NCI-H2171 treated with DMSO at 0.1 percent for 48 hours (cell line): ENCODE data around the gene TCHP.
"Not testable (repeated sequence)": the region's sequence is repeated elsewhere in the genome, so short reads cannot be mapped to it uniquely, and the experiment has no call there.

Source experiments
- DNase-seq: peaks from one replicate; lab custom pipeline; 2025; lab: John Stamatoyannopoulos, UW

The TCHP gene

GRCh38 chr12:109910254-109910968 lies 10.3 kb downstream of the TCHP start:
- no peak for DNase-seq

- no peak for DNase-seq
These were observed 10.9 kb downstream of the TCHP start for GRCh38 chr12:109910969-109911348.

- DNase-seq, result no peak
These were observed 12.8 kb downstream of the TCHP start for GRCh38 chr12:109912855-109913321.

- DNase-seq, result no peak
These were observed 14.4 kb downstream of the TCHP start for GRCh38 chr12:109914461-109914860.

GRCh38 chr12:109915171-109916040 lies 15.3 kb downstream of the TCHP start:
- no peak for DNase-seq

GRCh38 chr12:109916045-109916444 lies 16.0 kb downstream of the TCHP start:
- DNase-seq, result no peak

GRCh38 chr12:109919456-109919855 lies 19.4 kb downstream of the TCHP start:
- DNase-seq, result no peak

- DNase-seq, result no peak
These were observed 20.2 kb downstream of the TCHP start for GRCh38 chr12:109920261-109920780.

- DNase-seq, result no peak
These were observed 21.9 kb downstream of the TCHP start for GRCh38 chr12:109921982-109922381.

GRCh38 chr12:109923038-109923437 lies 23.0 kb downstream of the TCHP start:
- no peak for DNase-seq

- no peak for DNase-seq
These were observed 23.6 kb downstream of the TCHP start for GRCh38 chr12:109923481-109924245.

- DNase-seq, result no peak
These were observed 25.2 kb downstream of the TCHP start for GRCh38 chr12:109925185-109925840.

GRCh38 chr12:109926016-109926415 lies 25.9 kb downstream of the TCHP start:
- no peak for DNase-seq

- DNase-seq, result no peak
These were observed 26.6 kb downstream of the TCHP start for GRCh38 chr12:109926488-109927210.

- DNase-seq, result peak; percentile 10
These were observed 27.5 kb downstream of the TCHP start for GRCh38 chr12:109927622-109928021.

GRCh38 chr12:109928058-109928656 lies 28.1 kb downstream of the TCHP start:
- DNase-seq, result no peak

GRCh38 chr12:109929326-109929725 lies 29.3 kb downstream of the TCHP start:
- DNase-seq, result not testable (repeated sequence)

- no peak for DNase-seq
These were observed 30.1 kb downstream of the TCHP start for GRCh38 chr12:109930028-109930800.

- no peak for DNase-seq
These were observed 31.1 kb downstream of the TCHP start for GRCh38 chr12:109931143-109931542.
